H1 (cell line): Measurements from ENCODE around the gene MILR1. TPM values are rescaled to one million over a fixed set of nuclear protein-coding genes. Genes with fewer than 3 reads are reported as not detected.

Experiments
- CTCF ChIA-PET: fragments of 300-600 bp; sonication (Branson Sonifier 250); formaldehyde crosslinking; loops from one replicate; lab custom pipeline; 2021; ENCODE audit not compliant: partially characterized antibody; lab: Charles Lee
- POLR2A ChIA-PET: fragments of 300-600 bp; sonication (Branson Sonifier 250); formaldehyde crosslinking; loops from one replicate; lab custom pipeline; 2021; ENCODE audit warnings: inconsistent platforms; ENCODE audit not compliant: partially characterized antibody; lab: Charles Lee
- DNase-seq, 2 experiments: peaks; one replicate each; pipeline versions ENCODE4 v3.0.0 to v3.0.0-alpha.2; 2010 to 2022; ENCODE audit warnings: low spot score in 2 of 2, low read depth in 1 of 2, mixed read lengths in 1 of 2
- FAIRE-seq: peaks from 2 replicates; lab custom pipeline; 2011; peaks lifted over from hg19 to GRCh38; lab: Jason Lieb, UNC
- H2AFZ ChIP-seq: 2 replicates; pipeline ENCODE4 v1.8.1; 2012; ENCODE audit warnings: low read length, inconsistent platforms
- H2AK5ac ChIP-seq: 2 replicates; pipeline ENCODE4 v1.6.1; 2013; ENCODE audit warnings: low read depth, low read length
- H2BK120ac ChIP-seq: replicated peaks from 2 replicates; pipeline ENCODE3; 2013; ENCODE audit warnings: low read depth, low read length, inconsistent platforms
- H2BK12ac ChIP-seq: 2 replicates; pipeline ENCODE4 v1.6.1; 2013; ENCODE audit warnings: low read depth, low read length
- H2BK15ac ChIP-seq: 2 replicates; pipeline ENCODE4 v1.6.1; 2013; ENCODE audit warnings: low read length
- H2BK20ac ChIP-seq: 2 replicates; pipeline ENCODE4 v1.6.1; 2013; ENCODE audit warnings: low read length
- H2BK5ac ChIP-seq: 2 replicates; pipeline ENCODE4 v1.6.1; 2013; ENCODE audit warnings: low read depth, low read length
- H3K14ac ChIP-seq: 2 replicates; pipeline ENCODE4 v1.6.1; 2013; ENCODE audit warnings: inconsistent platforms; ENCODE audit not compliant: insufficient read length
- H3K18ac ChIP-seq: 2 replicates; pipeline ENCODE4 v1.6.1; 2013; ENCODE audit warnings: low read length; ENCODE audit errors: extremely low read depth
- H3K23ac ChIP-seq: 2 replicates; pipeline ENCODE4 v1.6.1; 2013; ENCODE audit warnings: inconsistent platforms; ENCODE audit not compliant: insufficient read length
- H3K23me2 ChIP-seq: 2 replicates; pipeline ENCODE4 v1.6.1; 2013; ENCODE audit warnings: low read depth, low read length
- H3K27ac ChIP-seq: 2 replicates; pipeline ENCODE4 v1.6.1; 2011; ENCODE audit warnings: low read depth, low read length, inconsistent platforms
- H3K27me3 ChIP-seq, 4 experiments: replicated peaks in 1 of 4; 1 replicate in 1 of 4; 2 replicates in 3 of 4; pipeline versions ENCODE4 v1.6.1 to v1.8.1; 2011 to 2013; ENCODE audit warnings: low read length in 3 of 4, mild to moderate bottlenecking in 3 of 4, inconsistent platforms in 2 of 4, mixed read lengths in 2 of 4, moderate library complexity in 1 of 4; ENCODE audit not compliant: control insufficient read depth in 3 of 4, insufficient read depth in 3 of 4; ENCODE audit errors: extremely low read depth in 1 of 4
- H3K36me3 ChIP-seq, 4 experiments: 2 replicates each; pipeline versions ENCODE4 v1.6.1 to v1.8.1; 2011 to 2013; ENCODE audit warnings: mild to moderate bottlenecking in 4 of 4, low read length in 3 of 4, moderate library complexity in 2 of 4, control low read depth in 1 of 4, inconsistent platforms in 1 of 4; ENCODE audit not compliant: insufficient read depth in 4 of 4, control insufficient read depth in 2 of 4
- H3K4ac ChIP-seq: replicated peaks from 2 replicates; pipeline ENCODE3; 2013; ENCODE audit warnings: low read length, low read depth, mixed read lengths, inconsistent platforms; ENCODE audit not compliant: insufficient read length
- H3K4me1 ChIP-seq, 4 experiments: replicated peaks in 1 of 4; 1 replicate in 1 of 4; 2 replicates in 3 of 4; pipeline versions ENCODE4 v1.6.1 to v1.8.1; 2011 to 2013; ENCODE audit warnings: low read length in 3 of 4, inconsistent platforms in 2 of 4, mixed read lengths in 1 of 4; ENCODE audit not compliant: insufficient read depth in 4 of 4, control insufficient read depth in 3 of 4
- H3K4me2 ChIP-seq, 2 experiments: 2 replicates each; pipeline versions ENCODE4 v1.6.1 to v1.8.1; 2011 to 2013; ENCODE audit warnings: low read depth in 2 of 2, low read length in 2 of 2, control low read depth in 1 of 2, inconsistent platforms in 1 of 2, mild to moderate bottlenecking in 1 of 2; ENCODE audit not compliant: insufficient read depth in 1 of 2
- H3K4me3 ChIP-seq, 4 experiments: fragments of 200-600, 300-600 bp in 1 of 4; sonication (generic), shearing (Covaris generic), sonication (Bioruptor Twin) in 1 of 4; 2 replicates each; pipeline versions ENCODE4 v1.5.1 to v1.8.1; 2011 to 2016; ENCODE audit warnings: low read length in 4 of 4, low read depth in 3 of 4, control low read depth in 2 of 4, inconsistent platforms in 2 of 4, mild to moderate bottlenecking in 2 of 4, mixed read lengths in 1 of 4, moderate library complexity in 1 of 4; ENCODE audit not compliant: insufficient read depth in 2 of 4; ENCODE audit errors: extremely low read depth in 1 of 4
- H3K56ac ChIP-seq: replicated peaks from 2 replicates; pipeline ENCODE3; 2013; ENCODE audit warnings: low read depth, mild to moderate bottlenecking, mixed read lengths, low read length, inconsistent platforms; ENCODE audit not compliant: insufficient read length
- H3K79me1 ChIP-seq: 2 replicates; pipeline ENCODE4 v1.6.1; 2013; ENCODE audit warnings: low read depth, low read length, control low read depth
- H3K79me2 ChIP-seq, 2 experiments: 2 replicates each; pipeline versions ENCODE4 v1.6.1 to v1.8.1; 2012 to 2013; ENCODE audit warnings: low read length in 2 of 2, mild to moderate bottlenecking in 2 of 2, inconsistent platforms in 1 of 2; ENCODE audit not compliant: insufficient read depth in 2 of 2, control insufficient read depth in 1 of 2
- H3K9ac ChIP-seq, 4 experiments: replicated peaks in 1 of 4; 1 replicate in 1 of 4; 2 replicates in 3 of 4; pipeline versions ENCODE4 v1.6.1 to v1.8.1; 2011 to 2013; ENCODE audit warnings: low read depth in 3 of 4, low read length in 3 of 4, control low read depth in 2 of 4, mild to moderate bottlenecking in 2 of 4, moderate library complexity in 2 of 4, inconsistent platforms in 1 of 4; ENCODE audit errors: extremely low read depth in 1 of 4
- H3K9me3 ChIP-seq, 2 experiments: 2 replicates each; pipeline versions ENCODE4 v1.6.1 to v1.8.1; 2012 to 2013; ENCODE audit warnings: mild to moderate bottlenecking in 2 of 2, moderate library complexity in 2 of 2, control low read depth in 1 of 2, inconsistent platforms in 1 of 2, low read depth in 1 of 2, low read length in 1 of 2, mixed read lengths in 1 of 2; ENCODE audit not compliant: insufficient read depth in 2 of 2
- H4K20me1 ChIP-seq, 2 experiments: replicated peaks in 1 of 2; 2 replicates each; pipeline versions ENCODE3 to v1.8.1; 2011 to 2013; ENCODE audit warnings: inconsistent platforms in 2 of 2, low read length in 2 of 2, mild to moderate bottlenecking in 1 of 2; ENCODE audit not compliant: insufficient read depth in 2 of 2, control insufficient read depth in 1 of 2
- H4K5ac ChIP-seq: 2 replicates; pipeline ENCODE4 v1.6.1; 2013; ENCODE audit warnings: low read length, low read depth, mixed read lengths, inconsistent platforms; ENCODE audit not compliant: insufficient read length
- H4K8ac ChIP-seq: 2 replicates; pipeline ENCODE4 v1.8.0; 2013; ENCODE audit warnings: mild to moderate bottlenecking, moderate library complexity, low read length, inconsistent platforms; ENCODE audit not compliant: insufficient read depth; ENCODE audit errors: extremely low read depth
- H4K91ac ChIP-seq: replicated peaks from 2 replicates; pipeline ENCODE3; 2013; ENCODE audit warnings: low read length, mixed read lengths, inconsistent platforms; ENCODE audit not compliant: insufficient read length
- BCL11A ChIP-seq, 2 experiments: IDR thresholded peaks; one replicate each; pipeline ENCODE4 v1.6.1; 2011; ENCODE audit warnings: low read depth in 2 of 2, low read length in 2 of 2, mild to moderate bottlenecking in 2 of 2
- BRCA1 ChIP-seq: IDR thresholded peaks from 2 replicates; pipeline ENCODE4 v1.6.1; 2012; ENCODE audit warnings: low read depth, low read length, improper control_type of control experiment
- HDAC6 ChIP-seq: IDR thresholded peaks from one replicate; pipeline ENCODE4 v1.7.1; 2012; ENCODE audit warnings: low read depth, mild to moderate bottlenecking, inconsistent platforms, low read length, moderate library complexity
- KDM4A ChIP-seq: IDR thresholded peaks from one replicate; pipeline ENCODE4 v1.7.1; 2012; ENCODE audit warnings: low read depth, mild to moderate bottlenecking, moderate library complexity, low read length, inconsistent platforms; ENCODE audit not compliant: severe bottlenecking
- PHF8 ChIP-seq: fragments of 200-600 bp; sonication (generic); conservative IDR thresholded peaks from 2 replicates; pipeline ENCODE4 v1.7.1; 2012; ENCODE audit warnings: low read depth, mild to moderate bottlenecking, inconsistent platforms, low read length, moderate library complexity
- POU5F1 ChIP-seq: IDR thresholded peaks from 2 replicates; pipeline ENCODE4 v1.6.1; 2011; ENCODE audit warnings: low read depth, mild to moderate bottlenecking, low read length, moderate library complexity
- SP4 ChIP-seq: IDR thresholded peaks from 2 replicates; pipeline ENCODE4 v1.6.1; 2012; ENCODE audit warnings: low read length, inconsistent platforms
- SRF ChIP-seq: IDR thresholded peaks from 2 replicates; pipeline ENCODE4 v1.6.1; 2011; ENCODE audit warnings: mild to moderate bottlenecking, low read depth, low read length, moderate library complexity
- TAF1 ChIP-seq: IDR thresholded peaks from 2 replicates; pipeline ENCODE4 v1.6.1; 2011; ENCODE audit warnings: mild to moderate bottlenecking, low read depth, low read length
- TAF7 ChIP-seq: optimal IDR thresholded peaks from 2 replicates; pipeline ENCODE3; 2011; ENCODE audit warnings: low read depth, mild to moderate bottlenecking, inconsistent platforms, low read length, moderate library complexity, borderline replicate concordance
- TBP ChIP-seq: IDR thresholded peaks from 2 replicates; pipeline ENCODE4 v1.6.1; 2011; ENCODE audit warnings: low read depth, low read length, improper control_type of control experiment
- TEAD4 ChIP-seq: IDR thresholded peaks from 2 replicates; pipeline ENCODE4 v1.6.1; 2012; ENCODE audit warnings: low read depth, low read length, inconsistent platforms, mixed read lengths
- USF2 ChIP-seq: IDR thresholded peaks from 2 replicates; pipeline ENCODE4 v1.6.1; 2011; ENCODE audit warnings: low read length, improper control_type of control experiment
- polyA plus RNA-seq, 7 experiments: library from polyadenylated mRNA; depleted of rRNA in 3 of 7; stranded (reverse) in 5 of 7; unstranded in 2 of 7; fragments of >200 nt in 5 of 7; fragments of 200-250 nt in 2 of 7; gene quantifications; 1 replicate in 5 of 7; 2 replicates in 1 of 7; 4 replicates in 1 of 7; pipeline versions ENCODE4 v1.2.1 to v1.2.3, GENCODE V29; 2011 to 2013; ENCODE audit warnings: missing spikeins in 2 of 7, mixed read lengths in 2 of 7
- total RNA-seq: library from RNA; stranded (reverse); fragmentation: NEBNext Ultra II Directional; extraction: Animal tissue kit (Norgen Biotek cat#: 25700); gene quantifications from 2 replicates; pipeline ENCODE4 v1.2.1, GENCODE V29; 2021

MILR1 gene
- total and polyA plus RNA-seq, 2 of the 8 experiments (the other 6 are each of a cell fraction or from before 2014, with no cell fraction given) = not detected

GRCh38 chr17:64426596-64426995 is 22.3 kb upstream of the MILR1 start:
- no peaks in the 10 kb centered on the region for H3K79me1 ChIP-seq
- H3K36me3 ChIP-seq = peaks cover 0 to 2% (median 0%) of the 10 kb centered on the region in 4 experiments; a peak in 1 of 8 replicates
- POLR2A ChIA-PET = interaction anchor here (0.9 to 1.4 kb wide), 2 partner anchors 71 to 78 kb away, joined by 4 read pairs; no protein-coding TSS in a partner anchor
- H2BK5ac ChIP-seq = no peak overlapping the region
- H2AK5ac ChIP-seq = no peak overlapping the region
- no peak for TF ChIP-seq BCL11A (IDR thresholded peaks at IDR 0.05; ENCODE audit: low read depth in 2 of 2, low read length in 2 of 2)
- no peak for TF ChIP-seq BRCA1
- TF ChIP-seq TAF7 = no peak
- no peak for TF ChIP-seq TAF1
- TF ChIP-seq USF2 = no peak
- TF ChIP-seq SP4 = no peak
- no peak for TF ChIP-seq HDAC6
- TF ChIP-seq PHF8 = no peak
- TF ChIP-seq POU5F1 = no peak
- TF ChIP-seq TEAD4 = no peak
- TF ChIP-seq SRF = no peak
- no peak for TF ChIP-seq TBP
- TF ChIP-seq KDM4A = no peak
- DNase-seq = no peak
- H4K5ac ChIP-seq = no peak overlapping the region
- no peak overlapping the region for H4K8ac ChIP-seq
- H3K4me2 ChIP-seq = no peak overlapping the region
- no peak overlapping the region for H3K23ac ChIP-seq
- no peak overlapping the region for H2BK20ac ChIP-seq
- no peak overlapping the region for H3K4me3 ChIP-seq
- FAIRE-seq = no peak
- H3K56ac ChIP-seq = no peak overlapping the region
- no peak overlapping the region for H3K18ac ChIP-seq
- no peak overlapping the region for H2BK12ac ChIP-seq
- H3K9ac ChIP-seq = no peak overlapping the region
- H3K14ac ChIP-seq = no peak overlapping the region
- H3K4ac ChIP-seq = no peak overlapping the region
- CTCF ChIA-PET = interaction anchor here (14.1 kb wide), 1 partner anchor 115 kb away, joined by 348 read pairs; no protein-coding TSS in a partner anchor
- H3K27me3 ChIP-seq = no peaks in the 10 kb centered on the region
- no peak overlapping the region for H2AFZ ChIP-seq
- H3K23me2 ChIP-seq = no peaks in the 10 kb centered on the region
- H3K79me2 ChIP-seq = no peaks in the 10 kb centered on the region
- H2BK15ac ChIP-seq = no peak overlapping the region
- peaks cover 0 to 3% (median 0%) of the 10 kb centered on the region in 4 experiments; a peak in 1 of 7 replicates for H3K4me1 ChIP-seq
- H4K20me1 ChIP-seq = no peaks in the 10 kb centered on the region
- H3K27ac ChIP-seq = no peak overlapping the region
- no peak overlapping the region for H4K91ac ChIP-seq
- peaks cover 14 to 17% of the 10 kb centered on the region in 2 experiments for H3K9me3 ChIP-seq
- no peak overlapping the region for H2BK120ac ChIP-seq
